Caco-2 (cell line): Measurements from ENCODE around the gene CNTNAP5. TPM values are rescaled to one million over a fixed set of nuclear protein-coding genes. Genes with fewer than 3 reads are reported as not detected.

ENCODE experiments used
- BruUV-seq: library from RNA; stranded (reverse); fragments of 400-500 nt; replicated peaks from 2 replicates; lab custom pipeline; 2021; lab: Mats Ljungman, UMichigan
- CTCF ChIA-PET: fragments of 300-600 bp; sonication (Branson Sonifier 250); formaldehyde crosslinking; loops from one replicate; lab custom pipeline; 2022; ENCODE audit warnings: antibody characterized with exemption; lab: Charles Lee
- POLR2A ChIA-PET: fragments of 300-600 bp; sonication (Branson Sonifier 250); formaldehyde crosslinking; loops from one replicate; lab custom pipeline; 2022; ENCODE audit warnings: antibody characterized with exemption; lab: Charles Lee
- DNase-seq, 2 experiments: peaks; one replicate each; pipeline versions ENCODE4 v3.0.0 to v3.0.0-alpha.2; 2020 to 2022
- H3K27me3 ChIP-seq: replicated peaks from 2 replicates; pipeline ENCODE4 v1.6.0; 2011; ENCODE audit warnings: low read length; ENCODE audit not compliant: control insufficient read depth, insufficient read depth
- H3K36me3 ChIP-seq: 2 replicates; pipeline ENCODE4 v1.5.1; 2011; ENCODE audit warnings: low read length; ENCODE audit not compliant: control insufficient read depth, insufficient read depth
- H3K4me1 ChIP-seq: fragments of 250-450 bp; sonication (Bioruptor Pico); 2 replicates; pipeline ENCODE4 v1.5.1; 2020; ENCODE audit warnings: mild to moderate bottlenecking
- H3K4me3 ChIP-seq: 2 replicates; pipeline ENCODE4 v1.5.1; 2011; ENCODE audit warnings: low read depth, mild to moderate bottlenecking, control low read depth, low read length
- H3K9me3 ChIP-seq: fragments of 250-450 bp; sonication (Bioruptor Pico); 2 replicates; pipeline ENCODE4 v1.5.1; 2020; ENCODE audit warnings: mild to moderate bottlenecking, moderate library complexity
- H3K27ac Mint-ChIP-seq: one replicate; pipeline ENCODE4 v1.8.0; 2022; ENCODE audit warnings: mixed read lengths; ENCODE audit not compliant: unreplicated experiment
- H3K27me3 Mint-ChIP-seq: one replicate; pipeline ENCODE4 v1.8.0; 2022; ENCODE audit warnings: mixed read lengths; ENCODE audit not compliant: insufficient read depth, unreplicated experiment
- H3K36me3 Mint-ChIP-seq: one replicate; pipeline ENCODE4 v1.8.0; 2022; ENCODE audit warnings: mild to moderate bottlenecking, mixed read lengths; ENCODE audit not compliant: insufficient read depth, unreplicated experiment
- H3K4me1 Mint-ChIP-seq: one replicate; pipeline ENCODE4 v1.8.0; 2022; ENCODE audit warnings: low read depth, mixed read lengths; ENCODE audit not compliant: unreplicated experiment
- H3K4me3 Mint-ChIP-seq: one replicate; pipeline ENCODE4 v1.8.0; 2022; ENCODE audit warnings: mild to moderate bottlenecking, moderate library complexity, mixed read lengths; ENCODE audit not compliant: unreplicated experiment
- H3K9me3 Mint-ChIP-seq: one replicate; pipeline ENCODE4 v1.8.0; 2022; ENCODE audit warnings: mixed read lengths; ENCODE audit not compliant: unreplicated experiment
- intact Hi-C: fragments of 100-400 bp; cut with micrococcal nuclease; formaldehyde crosslinking; loops from one replicate; pipeline ENCODE4 v1.10.0; 2022; ENCODE audit not compliant: unreplicated experiment
- total RNA-seq: library from RNA; stranded (reverse); gene quantifications from 2 replicates; pipeline ENCODE4 v1.2.3, GENCODE V29; 2022
- TF ChIP-seq, protein P1 (sequence below), 2 experiments: fragments of 200-600 bp in 1 of 2; IDR thresholded peaks; 1 replicate in 1 of 2; 2 replicates in 1 of 2; pipeline versions ENCODE4 v1.5.1 to v1.8.0; 2011 to 2022; ENCODE audit warnings: antibody characterized with exemption in 1 of 2, control low read depth in 1 of 2, inconsistent platforms in 1 of 2, low read depth in 1 of 2, low read length in 1 of 2, mild to moderate bottlenecking in 1 of 2, moderate library complexity in 1 of 2; ENCODE audit not compliant: insufficient read depth in 1 of 2, severe bottlenecking in 1 of 2, unreplicated experiment in 1 of 2

CNTNAP5 gene
- total RNA-seq, 1 experiment from 2014 or later: 0.14 TPM

DNA sequence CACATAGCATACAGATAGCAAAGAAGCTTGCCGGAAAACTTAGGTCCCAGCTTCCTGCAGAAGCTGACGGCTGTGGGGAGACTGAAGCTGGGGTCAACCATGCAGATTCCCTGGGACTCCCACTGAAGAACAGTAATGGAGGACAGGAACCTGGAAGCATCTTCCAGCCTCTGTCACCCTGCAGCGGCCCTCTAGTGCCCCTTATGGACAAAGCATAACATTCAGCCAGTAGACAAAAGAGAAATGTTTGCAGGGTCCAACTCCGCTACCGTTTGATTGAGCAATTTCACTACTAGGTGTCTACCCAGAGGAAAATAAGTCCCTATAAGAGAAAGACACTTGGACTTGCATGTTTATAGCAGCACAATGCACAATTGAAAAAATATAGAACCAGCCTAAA lies 460.6 kb downstream of the CNTNAP5 start:
- no peak overlapping the region for H3K27ac Mint-ChIP-seq
- no peaks in the 10 kb centered on the region for H3K4me1 Mint-ChIP-seq
- ChIA-PET POLR2A (no interaction called here), CTCF (no interaction called here)
- DNase-seq: no peak
- no peaks in the 10 kb centered on the region for H3K9me3 Mint-ChIP-seq
- H3K27me3 ChIP-seq: no peaks in the 10 kb centered on the region
- intact Hi-C loops: no loop called here
- H3K4me3 Mint-ChIP-seq: no peak overlapping the region
- no peaks in the 10 kb centered on the region for H3K9me3 ChIP-seq
- no peaks in the 10 kb centered on the region for H3K36me3 Mint-ChIP-seq
- BruUV-seq: no TSS peak
- no peaks in the 10 kb centered on the region for H3K4me1 ChIP-seq
- no peak overlapping the region for H3K4me3 ChIP-seq
- H3K36me3 ChIP-seq: no peaks in the 10 kb centered on the region
- peaks cover 4% of the 10 kb centered on the region for H3K27me3 Mint-ChIP-seq
- TF ChIP-seq, protein P1, sequence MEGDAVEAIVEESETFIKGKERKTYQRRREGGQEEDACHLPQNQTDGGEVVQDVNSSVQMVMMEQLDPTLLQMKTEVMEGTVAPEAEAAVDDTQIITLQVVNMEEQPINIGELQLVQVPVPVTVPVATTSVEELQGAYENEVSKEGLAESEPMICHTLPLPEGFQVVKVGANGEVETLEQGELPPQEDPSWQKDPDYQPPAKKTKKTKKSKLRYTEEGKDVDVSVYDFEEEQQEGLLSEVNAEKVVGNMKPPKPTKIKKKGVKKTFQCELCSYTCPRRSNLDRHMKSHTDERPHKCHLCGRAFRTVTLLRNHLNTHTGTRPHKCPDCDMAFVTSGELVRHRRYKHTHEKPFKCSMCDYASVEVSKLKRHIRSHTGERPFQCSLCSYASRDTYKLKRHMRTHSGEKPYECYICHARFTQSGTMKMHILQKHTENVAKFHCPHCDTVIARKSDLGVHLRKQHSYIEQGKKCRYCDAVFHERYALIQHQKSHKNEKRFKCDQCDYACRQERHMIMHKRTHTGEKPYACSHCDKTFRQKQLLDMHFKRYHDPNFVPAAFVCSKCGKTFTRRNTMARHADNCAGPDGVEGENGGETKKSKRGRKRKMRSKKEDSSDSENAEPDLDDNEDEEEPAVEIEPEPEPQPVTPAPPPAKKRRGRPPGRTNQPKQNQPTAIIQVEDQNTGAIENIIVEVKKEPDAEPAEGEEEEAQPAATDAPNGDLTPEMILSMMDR (IDR thresholded peaks at IDR 0.05; ENCODE audit: insufficient read depth in 1 of 2, low read depth in 1 of 2, low read length in 1 of 2, severe bottlenecking in 1 of 2, unreplicated experiment in 1 of 2): no peak

DNA sequence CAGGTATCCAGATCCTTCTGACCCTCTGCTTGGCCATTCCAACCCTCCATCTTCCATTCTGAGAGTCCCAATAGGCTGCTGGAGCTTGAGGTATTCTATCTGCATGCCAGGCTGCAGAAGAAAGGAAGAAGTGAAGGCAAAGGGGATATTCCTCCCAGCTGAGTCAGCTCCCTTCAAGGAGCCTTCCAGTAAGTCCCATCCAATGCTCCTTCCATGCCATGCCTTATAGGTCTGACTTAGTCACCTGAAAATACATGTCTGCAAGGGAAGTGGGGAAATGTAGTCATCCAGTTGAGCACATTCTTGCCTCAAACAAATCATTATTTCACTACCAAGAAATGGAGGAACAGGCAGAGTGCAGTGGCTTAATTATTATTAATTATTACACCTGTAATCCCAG lies 464.6 kb downstream of the CNTNAP5 start:
- TF ChIP-seq, protein P1 (IDR thresholded peaks at IDR 0.05; ENCODE audit: insufficient read depth in 1 of 2, low read depth in 1 of 2, low read length in 1 of 2, severe bottlenecking in 1 of 2, unreplicated experiment in 1 of 2): no peak
- Histone ChIP-seq H3K36me3 (no peaks in the 10 kb centered on the region), H3K4me1 (no peaks in the 10 kb centered on the region), H3K27me3 (no peaks in the 10 kb centered on the region), H3K4me3 (no peak overlapping the region), H3K9me3 (no peaks in the 10 kb centered on the region)
- POLR2A ChIA-PET: no interaction called here
- Mint-ChIP-seq H3K9me3 (no peaks in the 10 kb centered on the region), H3K27ac (no peak overlapping the region), H3K4me3 (no peak overlapping the region), H3K4me1 (no peaks in the 10 kb centered on the region), H3K27me3 (peaks cover 2% of the 10 kb centered on the region), H3K36me3 (no peaks in the 10 kb centered on the region)
- no TSS peak for BruUV-seq
- CTCF ChIA-PET: no interaction called here
- no peak for DNase-seq
- intact Hi-C loops: no loop called here

DNA sequence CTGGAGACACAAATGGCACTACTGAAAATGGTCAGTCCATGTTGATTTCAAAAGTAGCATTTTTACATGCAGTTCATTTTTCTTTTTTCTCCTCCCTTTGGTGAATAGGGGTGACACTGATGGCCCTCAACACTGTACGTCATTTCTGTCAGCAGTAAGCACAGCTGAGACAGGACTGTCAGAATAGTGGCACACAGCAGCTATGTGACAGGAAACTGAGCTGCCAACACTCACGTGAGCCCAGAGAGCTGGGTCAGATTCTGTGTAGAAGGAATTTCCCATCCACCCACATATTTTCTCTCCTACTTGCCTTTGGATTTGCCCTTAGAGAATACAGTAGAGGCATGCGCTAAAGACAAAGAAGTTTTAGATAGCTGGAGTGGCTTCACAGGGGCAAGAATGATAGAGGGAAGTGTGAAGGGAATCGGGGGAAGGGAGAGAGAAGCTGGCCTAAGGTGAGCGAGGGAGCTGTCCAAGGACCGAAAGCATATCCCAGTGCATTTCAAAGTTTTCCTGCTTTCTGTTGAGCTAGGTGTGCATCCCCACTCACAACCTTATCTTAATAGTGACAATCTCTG lies 476.6 kb downstream of the CNTNAP5 start:
- no peaks in the 10 kb centered on the region for H3K9me3 Mint-ChIP-seq
- Histone ChIP-seq H3K4me1 (no peaks in the 10 kb centered on the region), H3K9me3 (no peaks in the 10 kb centered on the region), H3K27me3 (no peaks in the 10 kb centered on the region), H3K36me3 (no peaks in the 10 kb centered on the region), H3K4me3 (no peak overlapping the region)
- TF ChIP-seq, protein P1 (IDR thresholded peaks at IDR 0.05; ENCODE audit: insufficient read depth in 1 of 2, low read depth in 1 of 2, low read length in 1 of 2, severe bottlenecking in 1 of 2, unreplicated experiment in 1 of 2): no peak
- no peak overlapping the region for H3K4me3 Mint-ChIP-seq
- no peaks in the 10 kb centered on the region for H3K36me3 Mint-ChIP-seq
- H3K4me1 Mint-ChIP-seq: no peaks in the 10 kb centered on the region
- peaks cover 8% of the 10 kb centered on the region for H3K27me3 Mint-ChIP-seq
- ChIA-PET POLR2A (no interaction called here), CTCF (no interaction called here)
- BruUV-seq: no TSS peak
- DNase-seq: no peak
- H3K27ac Mint-ChIP-seq: no peak overlapping the region
- intact Hi-C loops: no loop called here
